IMR-90 (cell line): ENCODE measurements around the gene UBAC1. TPM values are rescaled to one million over a fixed set of nuclear protein-coding genes. Genes with fewer than 3 reads are reported as not detected.
A peak's percentile ranks its signal among the peaks of the same experiment; 100 is the strongest.

Source experiments
- ATAC-seq: fragments of 200-7000 bp; cut with Tn5 transposase; 2 replicates; pipeline ENCODE4 v1.9.1; 2020; ENCODE audit warnings: low read depth, mild to moderate bottlenecking, moderate library complexity
- BruUV-seq: library from RNA; stranded (reverse); fragments of 400-500 nt; replicated peaks from 2 replicates; lab custom pipeline; 2021; lab: Mats Ljungman, UMichigan
- CTCF ChIA-PET: fragments of 300-600 bp; formaldehyde crosslinking; extraction: SDS; loops from one replicate; lab custom pipeline; 2021; ENCODE audit warnings: antibody characterized with exemption; lab: Yijun Ruan, JAX
- POLR2A ChIA-PET: fragments of 300-600 bp; sonication (Branson Sonifier 250); formaldehyde crosslinking; loops from one replicate; lab custom pipeline; 2022; ENCODE audit warnings: antibody characterized with exemption; ENCODE audit not compliant: unreplicated experiment; lab: Charles Lee
- DNase-seq: peaks from one replicate; pipeline ENCODE4 v3.0.0; 2013
- H2AFZ ChIP-seq: replicated peaks from 2 replicates; pipeline ENCODE3; 2013; ENCODE audit warnings: low read length, mild to moderate bottlenecking; ENCODE audit not compliant: poor library complexity
- H2AK5ac ChIP-seq: 2 replicates; pipeline ENCODE4 v1.6.1; 2013; ENCODE audit warnings: low read depth, low read length, inconsistent platforms
- H2AK9ac ChIP-seq: replicated peaks from 2 replicates; pipeline ENCODE3; 2013; ENCODE audit warnings: mild to moderate bottlenecking, low read depth, low read length, moderate library complexity; ENCODE audit not compliant: poor library complexity
- H2BK120ac ChIP-seq: 2 replicates; pipeline ENCODE4 v1.6.1; 2013; ENCODE audit warnings: low read depth, low read length, inconsistent platforms
- H2BK15ac ChIP-seq: 3 replicates; pipeline ENCODE4 v1.6.1; 2013; ENCODE audit warnings: low read depth, low read length, inconsistent platforms
- H2BK20ac ChIP-seq: 2 replicates; pipeline ENCODE4 v1.6.1; 2013; ENCODE audit warnings: low read depth, mild to moderate bottlenecking, inconsistent platforms, low read length, moderate library complexity
- H2BK5ac ChIP-seq: 2 replicates; pipeline ENCODE4 v1.6.1; 2013; ENCODE audit warnings: mild to moderate bottlenecking, low read depth, low read length, inconsistent platforms; ENCODE audit not compliant: poor library complexity, severe bottlenecking
- H3K14ac ChIP-seq: replicated peaks from 2 replicates; pipeline ENCODE4 v1.6.1; 2013; ENCODE audit warnings: low read depth, low read length, inconsistent platforms
- H3K18ac ChIP-seq: 2 replicates; pipeline ENCODE4 v1.6.1; 2013; ENCODE audit warnings: low read depth, low read length, control low read depth
- H3K23ac ChIP-seq: 2 replicates; pipeline ENCODE4 v1.6.1; 2013; ENCODE audit warnings: low read depth, low read length, inconsistent platforms
- H3K27ac ChIP-seq: 2 replicates; pipeline ENCODE4 v1.5.1; 2013; ENCODE audit warnings: mild to moderate bottlenecking, control low read depth, low read length; ENCODE audit not compliant: insufficient read depth
- H3K27me3 ChIP-seq: 2 replicates; pipeline ENCODE4 v1.6.1; 2013; ENCODE audit warnings: low read length; ENCODE audit not compliant: control insufficient read depth, insufficient read depth
- H3K36me3 ChIP-seq: 2 replicates; pipeline ENCODE4 v1.6.1; 2013; ENCODE audit warnings: low read length, mixed read lengths; ENCODE audit not compliant: control insufficient read depth, insufficient read depth
- H3K4ac ChIP-seq: 2 replicates; pipeline ENCODE4 v1.6.1; 2013; ENCODE audit warnings: low read depth, low read length, inconsistent platforms
- H3K4me1 ChIP-seq: 2 replicates; pipeline ENCODE4 v1.6.1; 2013; ENCODE audit warnings: low read length, mixed read lengths; ENCODE audit not compliant: control insufficient read depth, insufficient read depth
- H3K4me2 ChIP-seq: 2 replicates; pipeline ENCODE4 v1.6.1; 2013; ENCODE audit warnings: low read depth, mild to moderate bottlenecking, control low read depth, low read length, moderate library complexity
- H3K4me3 ChIP-seq: 2 replicates; pipeline ENCODE4 v1.5.1; 2013; ENCODE audit warnings: low read depth, mild to moderate bottlenecking, control low read depth, low read length, moderate library complexity; ENCODE audit not compliant: insufficient read depth
- H3K56ac ChIP-seq: 2 replicates; pipeline ENCODE4 v1.6.1; 2013; ENCODE audit warnings: low read length, inconsistent platforms; ENCODE audit not compliant: insufficient read depth; ENCODE audit errors: extremely low read depth
- H3K79me1 ChIP-seq, 2 experiments: 2 replicates each; pipeline ENCODE4 v1.6.1; 2013; ENCODE audit warnings: low read length in 2 of 2, inconsistent platforms in 1 of 2, low read depth in 1 of 2
- H3K9ac ChIP-seq: 2 replicates; pipeline ENCODE4 v1.6.1; 2013; ENCODE audit warnings: low read depth, low read length, control low read depth
- H3K9me1 ChIP-seq: 2 replicates; pipeline ENCODE4 v1.6.1; 2013; ENCODE audit warnings: low read length, inconsistent platforms; ENCODE audit not compliant: insufficient read depth
- H3K9me3 ChIP-seq: 2 replicates; pipeline ENCODE4 v1.6.1; 2013; ENCODE audit warnings: low read length; ENCODE audit not compliant: control insufficient read depth, insufficient read depth
- H4K20me1 ChIP-seq: 2 replicates; pipeline ENCODE4 v1.6.1; 2013; ENCODE audit warnings: low read length, inconsistent platforms; ENCODE audit not compliant: insufficient read depth
- H4K5ac ChIP-seq: 2 replicates; pipeline ENCODE4 v1.6.1; 2013; ENCODE audit warnings: mild to moderate bottlenecking, low read depth, low read length, control low read depth
- H4K8ac ChIP-seq, 2 experiments: 2 replicates each; pipeline ENCODE4 v1.6.1; 2013; ENCODE audit warnings: low read depth in 2 of 2, low read length in 2 of 2, control low read depth in 1 of 2, inconsistent platforms in 1 of 2
- H4K91ac ChIP-seq: 2 replicates; pipeline ENCODE4 v1.6.1; 2013; ENCODE audit warnings: low read depth, low read length, inconsistent platforms; ENCODE audit not compliant: insufficient read depth
- BHLHE40 ChIP-seq: fragments of 150-350 bp; IDR thresholded peaks from 2 replicates; pipeline ENCODE4 v1.6.1; 2016; ENCODE audit warnings: mild to moderate bottlenecking, low read depth, low read length
- CEBPB ChIP-seq: IDR thresholded peaks from 2 replicates; pipeline ENCODE4 v1.6.1; 2012; ENCODE audit warnings: low read depth, low read length, improper control_type of control experiment
- CHD1 ChIP-seq: IDR thresholded peaks from 2 replicates; pipeline ENCODE4 v1.6.1; 2012; ENCODE audit warnings: low read depth, low read length, improper control_type of control experiment
- FOS ChIP-seq: fragments of 150-350 bp; IDR thresholded peaks from 2 replicates; pipeline ENCODE4 v1.6.1; 2016; ENCODE audit warnings: low read depth, low read length
- NFE2L2 ChIP-seq: fragments of 150-350 bp; IDR thresholded peaks from 2 replicates; pipeline ENCODE4 v1.6.1; 2016; ENCODE audit warnings: low read depth, mild to moderate bottlenecking, low read length
- POLR2A ChIP-seq: IDR thresholded peaks from 2 replicates; pipeline ENCODE4 v1.6.1; 2012; ENCODE audit warnings: mild to moderate bottlenecking, low read depth, low read length
- SMC3 ChIP-seq: fragments of 150-350 bp; IDR thresholded peaks from 2 replicates; pipeline ENCODE4 v1.6.1; 2016; ENCODE audit warnings: low read depth, mild to moderate bottlenecking, antibody characterized with exemption, low read length, moderate library complexity
- WGBS, 2 experiments: methylation state at CpG; one replicate each; pipeline versions ENCODE4 v1.1.5 to v1.1.7; 2013; ENCODE audit warnings: missing lambda C conversion rate in 2 of 2; ENCODE audit not compliant: insufficient read length in 1 of 2; ENCODE audit errors: extremely low coverage in 2 of 2; 5-methylcytosine and 5-hydroxymethylcytosine counted together
- dilution Hi-C: fragments of 300-500 bp; cut with HindIII; formaldehyde crosslinking; loops from one replicate; pipeline ENCODE4 v1.14.3; 2018; ENCODE audit warnings: low sequenced_read_pairs; ENCODE audit not compliant: unreplicated experiment
- in situ Hi-C: fragments of 300-500 bp; cut with MboI; formaldehyde crosslinking; loops from 3 replicates; pipeline ENCODE4 v1.14.3; 2019; ENCODE audit warnings: low sequenced_read_pairs, inconsistent platforms, mixed read lengths
- intact Hi-C: fragments of 100-400 bp; cut with micrococcal nuclease; formaldehyde crosslinking; loops from 2 replicates; pipeline ENCODE4 v1.10.0; 2022
- polyA plus RNA-seq, 3 experiments: library from polyadenylated mRNA; depleted of rRNA; stranded (reverse); fragments of >200 nt; gene quantifications; 2 replicates each; pipeline ENCODE4 v1.2.3, GENCODE V29; 2012; ENCODE audit warnings: low replicate concordance in 1 of 3
- total RNA-seq: library from RNA; depleted of rRNA; stranded (reverse); fragments of >200 nt; gene quantifications from 2 replicates; pipeline ENCODE4 v1.2.3, GENCODE V29; 2012
- TF ChIP-seq, protein P1 (sequence below): fragments of 150-350 bp; IDR thresholded peaks from 2 replicates; pipeline ENCODE4 v1.6.1; 2016; ENCODE audit warnings: low read depth, mild to moderate bottlenecking, low read length, moderate library complexity, borderline replicate concordance

UBAC1 gene
- total and polyA plus RNA-seq, 2 of the 4 experiments (the other 2 are of a cell fraction): 25.3 to 33.9 TPM

DNA sequence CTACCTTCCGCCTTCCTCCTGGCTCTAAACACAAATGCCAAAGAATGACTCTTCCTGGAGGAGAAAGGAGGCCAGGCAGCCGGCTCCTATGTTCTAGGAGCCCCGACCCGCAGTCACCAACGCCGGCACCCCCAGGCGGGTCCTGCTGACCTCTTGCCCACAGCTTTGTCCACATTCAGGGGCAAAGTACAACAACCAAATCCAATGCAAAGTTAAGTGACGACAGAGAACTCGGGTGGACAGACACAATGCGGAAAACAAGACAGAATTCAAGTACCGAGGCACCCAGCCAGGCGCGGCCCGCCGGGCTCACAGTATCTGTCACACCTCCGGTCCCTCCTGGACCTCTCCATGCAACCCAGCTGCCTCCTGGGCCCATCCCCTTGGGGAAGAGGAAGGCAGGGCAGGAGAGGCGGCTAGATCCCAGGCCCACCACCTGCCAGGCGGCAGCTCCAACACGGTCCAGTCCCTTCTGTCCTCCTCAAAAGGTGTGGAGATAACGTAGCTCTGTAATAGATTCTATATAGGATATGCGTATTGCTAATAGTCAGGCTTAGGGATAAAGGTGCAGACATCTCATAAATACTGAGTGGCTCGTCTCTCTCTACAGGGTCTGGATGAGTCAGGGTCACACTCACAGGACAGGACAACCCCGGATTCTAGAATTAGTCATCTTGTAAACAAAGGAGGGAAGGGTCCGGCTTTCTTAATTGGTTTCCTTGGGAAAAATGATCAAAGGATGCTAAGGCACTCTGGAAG is 46.9 kb upstream of the UBAC1 start:
- peaks cover 27% of the 10 kb centered on the region for H3K4me1 ChIP-seq
- no peak overlapping the region for H3K23ac ChIP-seq
- H2AK5ac ChIP-seq: peak overlapping the region; percentile 92
- H3K18ac ChIP-seq: no peak overlapping the region
- H2AFZ ChIP-seq: peak overlapping the region; percentile 11
- no peak for TF ChIP-seq CEBPB
- peak; percentile 49; the same call in 1 of the 2 replicates for TF ChIP-seq BHLHE40
- TF ChIP-seq, protein P1, sequence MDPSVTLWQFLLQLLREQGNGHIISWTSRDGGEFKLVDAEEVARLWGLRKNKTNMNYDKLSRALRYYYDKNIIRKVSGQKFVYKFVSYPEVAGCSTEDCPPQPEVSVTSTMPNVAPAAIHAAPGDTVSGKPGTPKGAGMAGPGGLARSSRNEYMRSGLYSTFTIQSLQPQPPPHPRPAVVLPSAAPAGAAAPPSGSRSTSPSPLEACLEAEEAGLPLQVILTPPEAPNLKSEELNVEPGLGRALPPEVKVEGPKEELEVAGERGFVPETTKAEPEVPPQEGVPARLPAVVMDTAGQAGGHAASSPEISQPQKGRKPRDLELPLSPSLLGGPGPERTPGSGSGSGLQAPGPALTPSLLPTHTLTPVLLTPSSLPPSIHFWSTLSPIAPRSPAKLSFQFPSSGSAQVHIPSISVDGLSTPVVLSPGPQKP: no peak
- no peak for TF ChIP-seq NFE2L2
- TF ChIP-seq CHD1: no peak
- no peak for TF ChIP-seq POLR2A
- TF ChIP-seq SMC3: 0 out of 2 replicates have a peak, but pooled peaks have one; percentile 5
- peak; percentile 99 for TF ChIP-seq FOS
- H3K4ac ChIP-seq: peak overlapping the region; percentile 69
- no peak overlapping the region for H3K56ac ChIP-seq
- H4K91ac ChIP-seq: peak overlapping the region; percentile 48; the same call in 1 of the 2 replicates
- no peaks in the 10 kb centered on the region for H3K27me3 ChIP-seq
- H4K20me1 ChIP-seq: peaks cover 7% of the 10 kb centered on the region; the same call in 1 of the 2 replicates
- H3K14ac ChIP-seq: no peak overlapping the region
- ChIA-PET CTCF (no interaction called here), POLR2A (no interaction called here)
- H3K4me2 ChIP-seq: 0 out of 2 replicates have a peak overlapping the region, but pooled peaks have one; percentile 28
- no TSS peak for BruUV-seq
- H3K4me3 ChIP-seq: no peak overlapping the region
- peak overlapping the region; percentile 25 for H2BK5ac ChIP-seq
- DNase-seq (peak; percentile 88), ATAC-seq (peak; percentile 73)
- no peak overlapping the region for H2AK9ac ChIP-seq
- 87% methylated on average over 3 of the region's 24 CpGs; no CpG with 5 or more reads in 1 of the 2 experiments for WGBS, 2 experiments
- intact Hi-C loops: no loop called here
- H3K9me3 ChIP-seq: no peaks in the 10 kb centered on the region
- in situ Hi-C loops: no loop called here
- 0 out of 2 replicates have a peak, but pooled peaks cover 3% of the 10 kb centered on the region for H3K9me1 ChIP-seq
- no peak overlapping the region for H4K8ac ChIP-seq
- dilution Hi-C loops: no loop called here
- H2BK15ac ChIP-seq: no peak overlapping the region
- no peak overlapping the region for H3K27ac ChIP-seq
- H2BK20ac ChIP-seq: no peak overlapping the region; the same call in 1 of the 2 replicates
- H4K5ac ChIP-seq: 0 out of 2 replicates have a peak overlapping the region, but pooled peaks have one; percentile 7
- peaks cover 15% of the 10 kb centered on the region for H3K36me3 ChIP-seq
- peaks cover 4 to 34% of the 10 kb centered on the region in 2 experiments; a peak in 3 of 4 replicates for H3K79me1 ChIP-seq
- H3K9ac ChIP-seq: no peak overlapping the region
- H2BK120ac ChIP-seq: peak overlapping the region; percentile 53; the same call in 1 of the 2 replicates
